Measurements from ENCODE around the gene TIMM23.
"Not testable (repeated sequence)": the region's sequence is repeated elsewhere in the genome, so short reads cannot be mapped to it uniquely, and the experiment has no call there.

Gene TIMM23

GRCh38 chr10:46024948-46025347 lies 52.7 kb downstream of the TIMM23 start:
- no peak for DNase-seq (ENCODE audit: low read depth)

- DNase-seq (ENCODE audit: low read depth) = no peak
Observed at GRCh38 chr10:46025406-46025805, 53.1 kb downstream of the TIMM23 start.

- no peak for DNase-seq (ENCODE audit: low read depth)
Observed at GRCh38 chr10:46026106-46026505, 53.8 kb downstream of the TIMM23 start.

GRCh38 chr10:46028584-46029460 lies 56.5 kb downstream of the TIMM23 start:
- no peak for DNase-seq (ENCODE audit: low read depth)

- no peak for DNase-seq (ENCODE audit: low read depth)
Observed at GRCh38 chr10:46029461-46030030, 57.3 kb downstream of the TIMM23 start.

GRCh38 chr10:46030091-46030937 lies 58.0 kb downstream of the TIMM23 start, which contains the start of gene NCOA4:
TSS of gene NCOA4 (minus strand) at chr10:46030623. CDS start at chr10:46016680, 13,943 bp downstream.
- peak; percentile 92 for DNase-seq (ENCODE audit: low read depth)

- DNase-seq (ENCODE audit: low read depth) = no peak
Observed at GRCh38 chr10:46031648-46032532, 59.6 kb downstream of the TIMM23 start.

- DNase-seq (ENCODE audit: low read depth) = no peak
Observed at GRCh38 chr10:46033602-46034011, 61.3 kb downstream of the TIMM23 start.

- no peak for DNase-seq (ENCODE audit: low read depth)
Observed at GRCh38 chr10:46035923-46036849, 63.9 kb downstream of the TIMM23 start.

GRCh38 chr10:46037107-46037825 lies 65.0 kb downstream of the TIMM23 start:
- DNase-seq (ENCODE audit: low read depth) = no peak

GRCh38 chr10:46040004-46040403 lies 67.7 kb downstream of the TIMM23 start:
- no peak for DNase-seq (ENCODE audit: low read depth)

- no peak for DNase-seq (ENCODE audit: low read depth)
Observed at GRCh38 chr10:46042527-46042926, 70.2 kb downstream of the TIMM23 start.

GRCh38 chr10:46046261-46046660 lies 74.0 kb downstream of the TIMM23 start, which contains the start of gene MSMB:
TSS of gene MSMB (minus strand) at chr10:46046269. CDS start at chr10:46046237, 32 bp downstream.
- DNase-seq (ENCODE audit: low read depth) = no peak

GRCh38 chr10:46048152-46048551 lies 75.9 kb downstream of the TIMM23 start:
- no peak for DNase-seq (ENCODE audit: low read depth)

GRCh38 chr10:46049497-46049831 lies 77.2 kb downstream of the TIMM23 start:
- DNase-seq (ENCODE audit: low read depth) = not testable (repeated sequence)

GRCh38 chr10:46050941-46051623 lies 78.8 kb downstream of the TIMM23 start:
- DNase-seq (ENCODE audit: low read depth) = no peak

GRCh38 chr10:46052057-46052790 lies 79.9 kb downstream of the TIMM23 start:
- no peak for DNase-seq (ENCODE audit: low read depth)

- no peak for DNase-seq (ENCODE audit: low read depth)
Observed at GRCh38 chr10:46052791-46053375, 80.6 kb downstream of the TIMM23 start.

Data from activated T-helper 9 cell treated with anti-CD3 and anti-CD28 coated beads, Interleukin-2, amount 50 U/mL, for 16 hours (primary cell).